HG03354 (cell line): Measurements from ENCODE around the gene TRIM33.
A peak's percentile ranks its signal among the peaks of the same experiment; 100 is the strongest.
"Not testable (repeated sequence)": the region's sequence is repeated elsewhere in the genome, so short reads cannot be mapped to it uniquely, and the experiment has no call there.

Experiments
- ATAC-seq: cut with Tn5 transposase; IDR thresholded peaks from one replicate; pipeline ENCODE4 v1.9.1; 2021; ENCODE audit warnings: mild to moderate bottlenecking; ENCODE audit not compliant: unreplicated experiment, poor library complexity, severe bottlenecking

The TRIM33 gene

GRCh38 chr1:114368560-114369255, 142.3 kb downstream of the TRIM33 start:
- no peak for ATAC-seq

GRCh38 chr1:114367810-114368209, 143.2 kb downstream of the TRIM33 start:
- no peak for ATAC-seq

- not testable (repeated sequence) for ATAC-seq
Observed at GRCh38 chr1:114363230-114363629, 147.8 kb downstream of the TRIM33 start.

GRCh38 chr1:114359791-114360190, 151.2 kb downstream of the TRIM33 start:
- ATAC-seq, result no peak

- no peak for ATAC-seq
Observed at GRCh38 chr1:114355240-114355639, 155.8 kb downstream of the TRIM33 start.

GRCh38 chr1:114353262-114353661, 157.7 kb downstream of the TRIM33 start:
- ATAC-seq, result peak; percentile 66

GRCh38 chr1:114352797-114353196, 158.2 kb downstream of the TRIM33 start:
- ATAC-seq, result no peak

- no peak for ATAC-seq
Observed at GRCh38 chr1:114350731-114351445, 160.1 kb downstream of the TRIM33 start.

- ATAC-seq, result no peak
Observed at GRCh38 chr1:114349891-114350605, 161.0 kb downstream of the TRIM33 start.

- no peak for ATAC-seq
Observed at GRCh38 chr1:114347431-114348209, 163.4 kb downstream of the TRIM33 start.

GRCh38 chr1:114346480-114347029, 164.4 kb downstream of the TRIM33 start:
- peak; percentile 99 for ATAC-seq

- ATAC-seq, result peak; percentile 39
Observed at GRCh38 chr1:114345930-114346479, 165.0 kb downstream of the TRIM33 start.

- no peak for ATAC-seq
Observed at GRCh38 chr1:114344656-114345055, 166.3 kb downstream of the TRIM33 start.
